Sigmoid colon (tissue), 7 donors: Measurements from ENCODE around the gene TNNI3. TPM values are rescaled to one million over a fixed set of nuclear protein-coding genes. Genes with fewer than 3 reads are reported as not detected.

Experiments used
- DNase-seq: peaks from one replicate; pipeline ENCODE4 v3.0.0-alpha.2; 2019
- H3K27ac ChIP-seq, 4 donors: fragments of 200-600 bp; sonication (generic); one replicate each; pipeline ENCODE4 v1.5.1; 2016 to 2019; ENCODE audit warnings: mild to moderate bottlenecking in 1 of 4
- H3K27me3 ChIP-seq, 3 donors: fragments of 200-600 bp; sonication (generic); one replicate each; pipeline ENCODE4 v1.5.1; 2019; ENCODE audit warnings: mild to moderate bottlenecking in 1 of 3
- H3K36me3 ChIP-seq, 4 donors: fragments of 200-600 bp; sonication (generic); one replicate each; pipeline ENCODE4 v1.5.1; 2016 to 2019
- H3K4me1 ChIP-seq, 4 donors: fragments of 200-600 bp; sonication (generic); one replicate each; pipeline ENCODE4 v1.5.1; 2017 to 2019
- H3K4me3 ChIP-seq, 4 donors: fragments of 200-600 bp; sonication (generic); one replicate each; pipeline ENCODE4 v1.5.1; 2017 to 2019; ENCODE audit warnings: mild to moderate bottlenecking in 2 of 4, moderate library complexity in 1 of 4
- H3K9me3 ChIP-seq, 4 donors: fragments of 200-600 bp in 3 of 4; sonication (generic) in 3 of 4; one replicate each; pipeline versions ENCODE4 v1.5.1 to v1.6.1; 2013 to 2019
- CTCF ChIP-seq, 4 experiments: fragments of 450-650 bp in 3 of 4; fragments of 200-600 bp in 1 of 4; IDR thresholded peaks; one replicate each; pipeline ENCODE4 v1.5.1; 2016 to 2019; ENCODE audit warnings: antibody characterized with exemption in 4 of 4, mild to moderate bottlenecking in 3 of 4, moderate library complexity in 2 of 4
- EP300 ChIP-seq, 4 donors: sonication (generic); formaldehyde crosslinking; IDR thresholded peaks; one replicate each; pipeline ENCODE4 v1.6.1; 2017; ENCODE audit warnings: antibody characterized with exemption in 4 of 4
- POLR2A ChIP-seq, 2 donors: fragments of 450-650 bp; IDR thresholded peaks; one replicate each; pipeline ENCODE4 v1.6.1; 2016; ENCODE audit warnings: antibody characterized with exemption in 2 of 2, mild to moderate bottlenecking in 2 of 2, moderate library complexity in 2 of 2
- POLR2AphosphoS5 ChIP-seq, 4 donors: sonication (generic); formaldehyde crosslinking; IDR thresholded peaks; one replicate each; pipeline ENCODE4 v1.6.1; 2017; ENCODE audit warnings: antibody characterized with exemption in 4 of 4
- WGBS, 2 donors: extraction: QIAGEN DNeasy Blood & Tissue Kit; methylation state at CpG; one replicate each; pipeline ENCODE4 v1.1.7; 2013; 5-methylcytosine and 5-hydroxymethylcytosine counted together
- intact Hi-C: fragments of 100-400 bp; cut with DNase I; formaldehyde crosslinking; loops from one replicate; pipeline ENCODE4 v1.15.1; 2023
- polyA plus RNA-seq, 3 donors: library from polyadenylated mRNA; stranded (reverse); fragments of 200-250 nt; gene quantifications; one replicate each; pipeline ENCODE4 v1.2.3, GENCODE V29; 2013
- total RNA-seq, 4 donors: library from RNA; depleted of rRNA; stranded (reverse); fragments of >200 nt; gene quantifications; one replicate each; pipeline ENCODE4 v1.1.0, GENCODE V29; 2016
- donor health status: healthy with polysubstance abuse.
- donor health status: Bipolar disorder and iron deficiency.
- donor health status: healthy.

TNNI3 gene
- total and polyA plus RNA-seq, 7 donors: 3.6 to 45.5 (median 3.6) TPM; not detected in 4

DNA sequence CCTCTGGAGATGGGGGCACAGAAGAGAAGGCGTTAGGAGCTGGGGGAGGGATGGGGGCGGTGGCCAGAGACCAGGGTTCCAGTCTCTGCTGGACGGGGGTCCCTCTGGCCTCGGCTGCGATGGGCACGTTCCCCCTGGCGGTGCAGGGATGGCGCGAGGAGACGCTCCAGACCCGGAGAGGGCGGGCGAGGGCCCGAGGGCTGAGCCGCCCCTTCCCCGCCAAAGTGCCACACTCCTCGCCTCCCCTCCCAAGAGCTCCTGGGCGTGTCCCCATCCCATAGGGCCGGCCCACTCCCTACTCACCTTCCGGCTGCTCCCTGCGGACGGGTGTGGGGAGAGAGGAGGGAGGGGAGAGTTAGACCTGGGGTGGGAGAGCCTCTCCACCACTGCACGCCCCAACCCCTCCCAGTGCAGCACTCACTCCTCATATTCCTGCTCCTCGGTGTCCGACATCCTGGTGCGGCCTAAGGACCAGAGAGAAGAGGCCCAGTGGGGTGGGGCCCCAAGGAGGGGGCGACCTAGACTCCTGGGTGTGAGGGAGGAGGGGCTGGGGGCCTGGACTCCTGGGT lies 10.7 kb downstream of the TNNI3 start:
- 1 to 3% methylated on average over 27 of the region's 27 CpGs for WGBS, 2 donors

GRCh38 chr19:55146078-55146704 lies 11.3 kb downstream of the TNNI3 start:
- Histone ChIP-seq H3K36me3 (no peaks in the 10 kb centered on the region), H3K4me1 (peaks cover 0 to 16% (median 5%) of the 10 kb centered on the region in 4 donors), H3K4me3 (no peak overlapping the region), H3K27me3 (peaks cover 32 to 99% (median 91%) of the 10 kb centered on the region in 3 donors), H3K27ac (no peak overlapping the region), H3K9me3 (no peaks in the 10 kb centered on the region)
- WGBS, 2 donors: 3% methylated on average over 41 of the region's 41 CpGs
- TF ChIP-seq CTCF (IDR thresholded peaks at IDR 0.05) (no peak), POLR2AphosphoS5 (IDR thresholded peaks at IDR 0.05) (no peak), EP300 (IDR thresholded peaks at IDR 0.05) (no peak), POLR2A (IDR thresholded peaks at IDR 0.05) (no peak)
- no peak for DNase-seq
- intact Hi-C loops: loop anchor here (10.0 kb wide), 1 partner anchor 269 kb away; no protein-coding TSS in a partner anchor

More for the DNA sequence above, 10.7 kb downstream of the TNNI3 start:
- Histone ChIP-seq H3K27ac (no peak overlapping the region), H3K4me1 (peaks cover 0 to 10% (median 5%) of the 10 kb centered on the region in 4 donors), H3K36me3 (no peaks in the 10 kb centered on the region), H3K4me3 (no peak overlapping the region), H3K9me3 (no peaks in the 10 kb centered on the region), H3K27me3 (peaks cover 28 to 99% (median 85%) of the 10 kb centered on the region in 3 donors)
- DNase-seq: no peak
- intact Hi-C loops: loop anchor here (10.0 kb wide), 1 partner anchor 268 kb away; no protein-coding TSS in a partner anchor
- no peak for TF ChIP-seq POLR2A (IDR thresholded peaks at IDR 0.05)
- no peak for TF ChIP-seq EP300 (IDR thresholded peaks at IDR 0.05)
- no peak for TF ChIP-seq CTCF (IDR thresholded peaks at IDR 0.05)
- TF ChIP-seq POLR2AphosphoS5 (IDR thresholded peaks at IDR 0.05): no peak

DNA sequence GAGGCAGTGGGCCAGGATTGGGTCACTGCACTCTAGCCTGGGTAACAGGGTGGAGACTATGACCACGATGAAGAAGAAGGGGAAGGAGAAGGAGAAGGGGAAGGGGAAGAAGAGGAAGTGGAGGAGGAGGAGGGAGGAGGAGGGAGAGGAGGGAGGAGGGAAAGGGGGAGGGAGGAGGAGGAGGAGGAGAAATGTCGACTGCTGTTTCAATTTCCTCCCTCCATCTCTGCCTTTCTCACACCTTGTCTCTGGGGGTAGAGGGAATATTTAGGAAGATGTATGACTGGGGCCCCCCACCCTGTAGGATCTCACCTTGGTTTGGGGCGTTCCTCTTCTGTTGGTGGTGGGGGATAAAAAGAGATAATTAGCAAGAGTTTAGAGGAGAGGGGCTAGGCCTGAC lies 12.3 kb downstream of the TNNI3 start:
- peaks cover 32 to 94% (median 94%) of the 10 kb centered on the region in 3 donors for H3K27me3 ChIP-seq
- peaks cover 0 to 22% (median 5%) of the 10 kb centered on the region in 4 donors for H3K4me1 ChIP-seq
- intact Hi-C loops: loop anchor here (10.0 kb wide), 1 partner anchor 270 kb away; no protein-coding TSS in a partner anchor
- no peak overlapping the region for H3K27ac ChIP-seq
- no peak overlapping the region for H3K4me3 ChIP-seq
- TF ChIP-seq POLR2A (IDR thresholded peaks at IDR 0.05): no peak
- TF ChIP-seq POLR2AphosphoS5 (IDR thresholded peaks at IDR 0.05): no peak
- no peak for TF ChIP-seq CTCF (IDR thresholded peaks at IDR 0.05)
- TF ChIP-seq EP300 (IDR thresholded peaks at IDR 0.05): no peak
- WGBS, 2 donors: 13 to 14% methylated on average over 3 of the region's 3 CpGs
- no peak for DNase-seq
- H3K9me3 ChIP-seq: no peaks in the 10 kb centered on the region
- H3K36me3 ChIP-seq: no peaks in the 10 kb centered on the region

- peaks cover 28 to 92% (median 77%) of the 10 kb centered on the region in 3 donors for H3K27me3 ChIP-seq
- no peak for DNase-seq
- H3K9me3 ChIP-seq: no peaks in the 10 kb centered on the region
- H3K4me1 ChIP-seq: peaks cover 0 to 22% (median 5%) of the 10 kb centered on the region in 4 donors
- H3K4me3 ChIP-seq: no peak overlapping the region
- no peak overlapping the region for H3K27ac ChIP-seq
- TF ChIP-seq POLR2AphosphoS5 (IDR thresholded peaks at IDR 0.05) (no peak), EP300 (IDR thresholded peaks at IDR 0.05) (no peak), CTCF (IDR thresholded peaks at IDR 0.05) (no peak), POLR2A (IDR thresholded peaks at IDR 0.05) (no peak)
- intact Hi-C loops: loop anchor here (5.0 to 10.0 kb wide), 2 partner anchors 273 to 361 kb away; no protein-coding TSS in a partner anchor
- H3K36me3 ChIP-seq: no peaks in the 10 kb centered on the region
- 32 to 34% methylated on average over 21 of the region's 21 CpGs for WGBS, 2 donors
These were observed 15.8 kb downstream of the TNNI3 start for GRCh38 chr19:55141696-55142095.
